Astrocyte (in vitro differentiated cells and primary cell): ENCODE data around the gene NDUFV2. TPM values are rescaled to one million over a fixed set of nuclear protein-coding genes. Genes with fewer than 3 reads are reported as not detected.
A peak's percentile ranks its signal among the peaks of the same experiment; 100 is the strongest.

ENCODE experiments used
- DNase-seq: peaks from one replicate; pipeline ENCODE4 v3.0.0-alpha.2; 2010; ENCODE audit warnings: low read depth
- FAIRE-seq: peaks from 2 replicates; lab custom pipeline; 2011; peaks lifted over from hg19 to GRCh38; lab: Jason Lieb, UNC
- H2AFZ ChIP-seq: 2 replicates; pipeline ENCODE4 v1.6.0; 2012; ENCODE audit warnings: low read depth, low read length, inconsistent platforms
- H3K27ac ChIP-seq: 2 replicates; pipeline ENCODE4 v1.5.1; 2011; ENCODE audit warnings: low read depth, low read length, inconsistent platforms
- H3K27me3 ChIP-seq: 2 replicates; pipeline ENCODE4 v1.6.0; 2011; ENCODE audit warnings: low read length, inconsistent platforms; ENCODE audit not compliant: insufficient read depth
- H3K36me3 ChIP-seq: 2 replicates; pipeline ENCODE4 v1.5.1; 2011; ENCODE audit warnings: low read length, inconsistent platforms; ENCODE audit not compliant: insufficient read depth
- H3K4me1 ChIP-seq: 2 replicates; pipeline ENCODE4 v1.5.1; 2011; ENCODE audit warnings: low read length, inconsistent platforms; ENCODE audit not compliant: insufficient read depth
- H3K4me2 ChIP-seq: 2 replicates; pipeline ENCODE4 v1.6.0; 2012; ENCODE audit warnings: low read length, inconsistent platforms
- H3K4me3 ChIP-seq: 2 replicates; pipeline ENCODE4 v1.5.1; 2011; ENCODE audit warnings: low read depth, mild to moderate bottlenecking, low read length, inconsistent platforms; ENCODE audit not compliant: insufficient read depth
- H3K79me2 ChIP-seq: 2 replicates; pipeline ENCODE4 v1.6.0; 2012; ENCODE audit warnings: mild to moderate bottlenecking, low read length, inconsistent platforms; ENCODE audit not compliant: insufficient read depth
- H3K9ac ChIP-seq: 2 replicates; pipeline ENCODE4 v1.6.0; 2012; ENCODE audit warnings: mild to moderate bottlenecking, low read length, inconsistent platforms
- H3K9me3 ChIP-seq: 2 replicates; pipeline ENCODE4 v1.5.1; 2012; ENCODE audit warnings: low read depth, mild to moderate bottlenecking, low read length, inconsistent platforms; ENCODE audit not compliant: insufficient read depth
- H4K20me1 ChIP-seq: 2 replicates; pipeline ENCODE4 v1.6.0; 2012; ENCODE audit warnings: low read length, inconsistent platforms; ENCODE audit not compliant: insufficient read depth
- H3K27ac Mint-ChIP-seq: one replicate; pipeline ENCODE4 v1.8.0; 2021; ENCODE audit warnings: mild to moderate bottlenecking, mixed read lengths; ENCODE audit not compliant: unreplicated experiment
- H3K27me3 Mint-ChIP-seq: one replicate; pipeline ENCODE4 v1.8.0; 2021; ENCODE audit warnings: low read depth, mixed read lengths; ENCODE audit not compliant: unreplicated experiment
- H3K36me3 Mint-ChIP-seq: one replicate; pipeline ENCODE4 v1.8.0; 2021; ENCODE audit warnings: low read depth, mixed read lengths; ENCODE audit not compliant: unreplicated experiment
- H3K4me1 Mint-ChIP-seq: one replicate; pipeline ENCODE4 v1.8.0; 2021; ENCODE audit warnings: low read depth, mixed read lengths; ENCODE audit not compliant: unreplicated experiment
- H3K4me3 Mint-ChIP-seq: one replicate; pipeline ENCODE4 v1.8.0; 2021; ENCODE audit warnings: mild to moderate bottlenecking, moderate library complexity, mixed read lengths; ENCODE audit not compliant: unreplicated experiment
- H3K9me3 Mint-ChIP-seq: one replicate; pipeline ENCODE4 v1.8.0; 2021; ENCODE audit warnings: mild to moderate bottlenecking, mixed read lengths; ENCODE audit not compliant: unreplicated experiment
- CTCF ChIP-seq: IDR thresholded peaks from 2 replicates; pipeline ENCODE4 v1.5.1; 2011; ENCODE audit warnings: low read depth, mild to moderate bottlenecking, inconsistent platforms, low read length, moderate library complexity; ENCODE audit not compliant: insufficient read depth
- EZH2 ChIP-seq: IDR thresholded peaks from 2 replicates; pipeline ENCODE4 v1.6.1; 2012; ENCODE audit warnings: mild to moderate bottlenecking, low read length, inconsistent platforms; ENCODE audit not compliant: insufficient read depth
- total RNA-seq: library from RNA; stranded (reverse); gene quantifications from 2 replicates; pipeline ENCODE4 v1.2.1, GENCODE V29; 2021

NDUFV2 gene
- total RNA-seq, 1 donor from 2014 or later = 120 TPM

DNA sequence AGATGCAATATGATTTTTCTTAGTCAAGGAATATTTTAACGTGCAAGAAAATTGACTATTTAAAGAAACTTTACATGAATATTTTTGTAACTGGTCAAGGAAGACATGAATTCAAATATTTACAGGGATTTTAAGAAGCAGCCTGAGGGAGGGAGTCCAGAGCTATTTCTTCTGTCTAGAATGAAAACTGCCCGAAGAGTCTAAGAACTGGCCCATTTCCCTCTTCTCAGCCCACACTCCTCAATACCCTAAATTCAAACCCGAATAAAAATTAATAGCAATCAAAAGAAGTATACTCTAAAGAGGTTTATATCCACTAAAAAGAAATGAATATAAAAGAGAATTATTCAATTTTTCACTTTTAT, 6.5 kb upstream of the NDUFV2 start:
- DNase-seq (no peak), FAIRE-seq (no peak)
- peaks cover 23% of the 10 kb centered on the region for H3K4me1 ChIP-seq
- no peaks in the 10 kb centered on the region for H4K20me1 ChIP-seq
- H3K27ac ChIP-seq = no peak overlapping the region
- no peak overlapping the region for H3K4me2 ChIP-seq
- Mint-ChIP-seq H3K9me3 (peaks cover 1% of the 10 kb centered on the region), H3K27ac (no peak overlapping the region), H3K36me3 (no peaks in the 10 kb centered on the region), H3K4me1 (peaks cover 13% of the 10 kb centered on the region), H3K4me3 (no peak overlapping the region), H3K27me3 (no peaks in the 10 kb centered on the region)
- H3K27me3 ChIP-seq = no peaks in the 10 kb centered on the region
- H2AFZ ChIP-seq = no peak overlapping the region
- H3K9me3 ChIP-seq = no peaks in the 10 kb centered on the region
- H3K36me3 ChIP-seq = no peaks in the 10 kb centered on the region
- no peak overlapping the region for H3K4me3 ChIP-seq
- no peaks in the 10 kb centered on the region for H3K79me2 ChIP-seq
- no peak for TF ChIP-seq CTCF
- TF ChIP-seq EZH2 = no peak
- peak overlapping the region; percentile 64 for H3K9ac ChIP-seq

- no peak overlapping the region for H3K4me2 ChIP-seq
These were observed 5.8 kb upstream of the NDUFV2 start for GRCh38 chr18:9096685-9097084.

More at GRCh38 chr18:9096685-9097084, 5.8 kb upstream of the NDUFV2 start:
- Mint-ChIP-seq H3K27me3 (no peaks in the 10 kb centered on the region), H3K27ac (no peak overlapping the region), H3K4me1 (peaks cover 13% of the 10 kb centered on the region), H3K4me3 (no peak overlapping the region), H3K36me3 (no peaks in the 10 kb centered on the region), H3K9me3 (peaks cover 1% of the 10 kb centered on the region)
- no peak for FAIRE-seq
- no peak for DNase-seq
- H3K27ac ChIP-seq = no peak overlapping the region
- H3K4me3 ChIP-seq = no peak overlapping the region
- H3K79me2 ChIP-seq = no peaks in the 10 kb centered on the region
- H4K20me1 ChIP-seq = no peaks in the 10 kb centered on the region
- H3K9me3 ChIP-seq = no peaks in the 10 kb centered on the region
- no peaks in the 10 kb centered on the region for H3K27me3 ChIP-seq
- no peak overlapping the region for H2AFZ ChIP-seq
- no peaks in the 10 kb centered on the region for H3K36me3 ChIP-seq
- H3K9ac ChIP-seq = no peak overlapping the region
- no peak for TF ChIP-seq EZH2
- no peak for TF ChIP-seq CTCF
- H3K4me1 ChIP-seq = peaks cover 26% of the 10 kb centered on the region
